AG04450 (cell line): Measurements from ENCODE around the gene C3orf18. TPM values are rescaled to one million over a fixed set of nuclear protein-coding genes. Genes with fewer than 3 reads are reported as not detected.

Source experiments
- CTCF ChIA-PET: fragments of 300-600, 350-600 bp; formaldehyde crosslinking; extraction: SDS; loops from one replicate; lab custom pipeline; 2022; ENCODE audit warnings: antibody characterized with exemption, inconsistent platforms; lab: Charles Lee
- POLR2A ChIA-PET: fragments of 350-600 bp; formaldehyde crosslinking; extraction: SDS; loops from one replicate; lab custom pipeline; 2021; ENCODE audit warnings: antibody characterized with exemption, inconsistent platforms; lab: Yijun Ruan, JAX
- DNase-seq: peaks from one replicate; pipeline ENCODE4 v3.0.0-alpha.2; 2011; ENCODE audit warnings: low read depth, low spot score
- H3K27ac ChIP-seq: one replicate; pipeline ENCODE4 v1.5.1; 2012; ENCODE audit warnings: low read depth, low read length, control low read depth
- H3K27me3 ChIP-seq: one replicate; pipeline ENCODE4 v1.6.0; 2012; ENCODE audit warnings: low read length; ENCODE audit not compliant: control insufficient read depth, insufficient read depth
- H3K4me3 ChIP-seq: 2 replicates; pipeline ENCODE4 v1.5.1; 2011; ENCODE audit warnings: mild to moderate bottlenecking, low read depth, low read length, control low read depth
- H3K9me3 ChIP-seq: 2 replicates; pipeline ENCODE4 v1.5.1; 2012; ENCODE audit warnings: low read length; ENCODE audit not compliant: control insufficient read depth, insufficient read depth
- CTCF ChIP-seq: IDR thresholded peaks from 2 replicates; pipeline ENCODE4 v1.5.1; 2011; ENCODE audit warnings: low read depth, low read length, control low read depth, inconsistent platforms
- polyA plus RNA-seq: library from polyadenylated mRNA; depleted of rRNA; stranded (reverse); fragments of >200 nt; gene quantifications from 2 replicates; pipeline ENCODE4 v1.2.3, GENCODE V29; 2011

Gene C3orf18
- polyA plus RNA-seq, 1 experiment: 10.0 TPM

- CTCF ChIA-PET: interaction anchor here (4.9 kb wide), 1 partner anchor 10 kb away, joined by 52 read pairs; the partner anchor contains the start of genes CISH and MAPKAPK3
- no peak for DNase-seq
These were observed 36.6 kb upstream of the C3orf18 start for GRCh38 chr3:50604110-50604621.

GRCh38 chr3:50603261-50604109, 35.9 kb upstream of the C3orf18 start:
- H3K9me3 ChIP-seq: no peaks in the 10 kb centered on the region
- ChIA-PET CTCF (interaction anchor here (2.6 to 4.9 kb wide), 2 partner anchors 11 to 31 kb away, joined by 24 to 52 read pairs; partner anchors contain the start of genes CISH and MAPKAPK3), POLR2A (no interaction called here)
- H3K27me3 ChIP-seq: no peaks in the 10 kb centered on the region
- no peak overlapping the region for H3K4me3 ChIP-seq
- TF ChIP-seq CTCF: no peak
- H3K27ac ChIP-seq: no peak overlapping the region
- no peak for DNase-seq

More at GRCh38 chr3:50604110-50604621, 36.6 kb upstream of the C3orf18 start:
- H3K9me3 ChIP-seq: no peaks in the 10 kb centered on the region
- POLR2A ChIA-PET: no interaction called here
- no peak for TF ChIP-seq CTCF
- no peaks in the 10 kb centered on the region for H3K27me3 ChIP-seq
- H3K4me3 ChIP-seq: no peak overlapping the region
- H3K27ac ChIP-seq: no peak overlapping the region

- H3K9me3 ChIP-seq: no peaks in the 10 kb centered on the region
- ChIA-PET POLR2A (interaction anchor here (0.6 to 2.9 kb wide), 13 partner anchors 8 to 1174 kb away, joined by 3 to 61 read pairs (median 4); partner anchors contain the start of genes C3orf18, CISH, DCAF1 and HEMK1), CTCF (interaction anchor here (0.7 to 4.9 kb wide), 4 partner anchors 11 to 786 kb away, joined by 4 to 52 read pairs (median 15); partner anchors contain the start of genes CISH, HEMK1 and MAPKAPK3)
- peak overlapping the region; percentile 100 for H3K27ac ChIP-seq
- no peak for DNase-seq
- no peaks in the 10 kb centered on the region for H3K27me3 ChIP-seq
- no peak for TF ChIP-seq CTCF
- no peak overlapping the region for H3K4me3 ChIP-seq
These were observed 35.1 kb upstream of the C3orf18 start for GRCh38 chr3:50602595-50603191.

- POLR2A ChIA-PET: interaction anchor here (0.7 to 2.9 kb wide), 8 partner anchors 9 to 1554 kb away, joined by 3 to 61 read pairs (median 10); partner anchors contain the start of genes CISH, HEMK1, MANF and POC1A
- CTCF ChIA-PET: interaction anchor here (1.7 to 4.9 kb wide), 3 partner anchors 13 to 32 kb away, joined by 6 to 52 read pairs (median 24); partner anchors contain the start of genes CISH, HEMK1 and MAPKAPK3
- no peaks in the 10 kb centered on the region for H3K9me3 ChIP-seq
- H3K27ac ChIP-seq: peak overlapping the region; percentile 100
- DNase-seq: peak; percentile 89
- peak overlapping the region; percentile 34 for H3K4me3 ChIP-seq
- no peak for TF ChIP-seq CTCF
- no peaks in the 10 kb centered on the region for H3K27me3 ChIP-seq
These were observed 33.5 kb upstream of the C3orf18 start for GRCh38 chr3:50600841-50601591.
